OCI-LY7 (cell line): Measurements from ENCODE around the gene ZNF570.

Experiments used
- CTCF ChIP-seq: fragments of 200-600 bp; sonication (generic); conservative IDR thresholded peaks from 2 replicates; pipeline ENCODE4 v1.5.1; 2014; ENCODE audit warnings: mild to moderate bottlenecking, antibody characterized with exemption, low read length, moderate library complexity, mixed read lengths
- EZH2phosphoT487 ChIP-seq: fragments of 200-600 bp; sonication (generic); IDR thresholded peaks from 2 replicates; pipeline ENCODE4 v1.6.1; 2018; ENCODE audit warnings: low read depth, borderline replicate concordance, mild to moderate bottlenecking, mixed run types, antibody characterized with exemption, low read length, moderate library complexity, mixed read lengths

GRCh38 chr19:37506387-37507166 lies 37.4 kb downstream of the ZNF570 start, which contains the start of gene ZNF793:
- TF ChIP-seq CTCF (no peak), EZH2phosphoT487 (no peak)
